Midbrain (tissue), 1 donor: Measurements from ENCODE around the gene MAT2B.

Experiments
- DNase-seq: peaks from one replicate; lab custom pipeline; 2025; lab: John Stamatoyannopoulos, UW

MAT2B gene

DNA sequence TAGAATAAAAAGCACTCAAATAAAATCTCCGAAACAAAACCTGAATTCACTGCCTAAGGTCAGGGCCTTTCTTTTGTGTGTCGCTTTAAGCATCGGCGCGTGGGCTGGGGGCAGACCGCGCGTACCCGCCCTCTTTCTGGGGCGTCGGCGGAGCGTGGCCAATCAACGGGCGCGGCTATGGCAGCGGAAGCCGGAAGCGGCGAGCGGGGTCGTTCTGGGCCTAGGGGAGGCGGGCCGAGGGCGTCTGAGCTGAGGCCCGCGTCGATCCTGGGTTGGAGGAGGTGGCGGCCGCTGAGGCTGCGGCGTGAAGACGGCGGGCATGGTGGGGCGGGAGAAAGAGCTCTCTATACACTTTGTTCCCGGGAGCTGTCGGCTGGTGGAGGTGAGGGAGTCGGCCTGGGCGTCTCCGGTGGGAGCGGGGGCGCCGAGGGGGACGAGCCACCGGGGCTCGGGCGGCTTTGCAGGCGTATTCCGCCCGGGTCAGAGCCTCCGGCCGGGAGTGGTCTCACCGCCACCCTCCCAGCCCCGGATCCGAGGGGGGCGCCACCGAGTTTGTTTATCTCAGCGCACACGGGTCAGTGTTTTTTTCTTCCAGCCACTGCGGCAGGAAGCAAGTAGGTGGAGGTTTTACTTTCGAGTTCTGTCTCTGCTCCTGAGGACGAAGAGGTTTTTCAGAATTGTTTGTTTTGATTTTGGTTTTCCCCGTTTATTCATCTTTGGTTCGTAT lies at the start of gene MAT2B:
Gene MAT2B (plus strand): TSS at position 252 of the 727 bp plus-strand sequence. CDS start 68 bp downstream, at position 320.
- peak; percentile 96 for DNase-seq

- DNase-seq = no peak
These were observed 49.3 kb upstream of the MAT2B start for GRCh38 chr5:163456029-163456589.

GRCh38 chr5:163456840-163457239 lies 48.6 kb upstream of the MAT2B start:
- DNase-seq = no peak

- DNase-seq = no peak
These were observed 46.5 kb upstream of the MAT2B start for GRCh38 chr5:163458778-163459385.

- DNase-seq = no peak
These were observed 46.0 kb upstream of the MAT2B start for GRCh38 chr5:163459462-163459818.

DNA sequence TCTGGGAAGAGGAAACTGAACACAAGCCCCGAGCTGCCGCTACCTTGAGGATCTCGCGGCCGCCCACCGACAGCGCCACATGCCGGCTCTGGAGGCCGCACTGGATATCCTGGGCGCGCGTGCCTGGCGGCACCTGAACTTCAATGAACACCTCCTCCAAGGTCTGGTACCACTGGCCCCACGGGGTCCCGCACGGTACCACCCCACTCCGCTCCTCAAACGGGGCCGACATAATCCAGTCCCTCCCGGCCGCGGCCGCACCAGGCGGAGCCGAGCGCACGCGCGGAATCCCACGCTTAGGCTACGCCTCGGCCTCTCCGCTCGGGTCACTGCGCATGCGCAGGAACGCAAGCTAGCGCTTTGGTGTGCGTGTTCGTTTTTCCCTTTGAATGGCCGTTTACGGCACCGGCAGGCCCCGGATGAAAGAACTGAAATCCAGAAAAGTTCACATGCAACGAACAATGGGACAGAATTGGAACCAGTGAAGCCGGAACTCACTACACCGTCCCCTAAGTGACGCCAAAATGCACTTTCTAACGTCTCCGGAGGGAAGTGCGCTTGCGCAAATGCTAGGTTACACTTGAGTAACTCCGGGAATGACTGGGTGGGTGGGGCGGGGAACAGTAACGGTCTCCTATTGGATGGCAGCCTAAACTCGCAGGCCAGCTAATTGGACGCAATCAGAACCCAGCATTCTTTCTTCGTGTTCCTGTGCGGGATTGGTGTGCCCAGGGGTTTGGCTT lies 45.4 kb upstream of the MAT2B start, which contains the start of gene NUDCD2:
Gene NUDCD2 (minus strand): TSS at position 284 of the 743 bp plus-strand sequence. CDS start 52 bp downstream, at position 232.
- DNase-seq = peak; percentile 97

DNA sequence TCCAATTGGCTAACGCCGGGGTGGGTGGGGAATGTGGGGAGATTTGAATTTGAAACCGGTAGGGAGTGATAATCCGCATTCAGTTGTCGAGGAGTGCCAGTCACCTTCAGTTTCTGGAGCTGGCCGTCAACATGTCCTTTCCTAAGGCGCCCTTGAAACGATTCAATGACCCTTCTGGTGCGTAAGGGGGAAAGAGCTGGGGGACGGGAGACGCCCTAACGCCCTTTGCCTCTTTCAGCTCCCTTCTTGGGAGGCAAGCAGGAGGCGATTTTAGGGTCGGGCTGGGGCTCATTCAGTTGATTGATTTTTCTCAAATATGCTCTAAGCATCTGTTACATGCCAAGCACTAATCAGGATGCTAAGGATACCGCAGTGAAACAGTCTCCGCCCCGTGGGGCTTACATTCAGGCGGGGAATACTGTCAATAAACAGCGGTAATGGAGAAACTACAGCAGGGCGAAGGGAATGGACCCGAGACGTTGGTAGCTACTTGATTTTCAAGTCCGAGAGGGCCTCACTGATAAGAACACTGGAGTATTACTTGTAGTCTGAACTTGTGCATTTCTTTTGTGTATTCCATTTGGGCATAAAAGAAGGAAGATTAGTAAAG lies 44.8 kb upstream of the MAT2B start, which contains the start of gene HMMR:
Gene HMMR (plus strand): TSS at position 71 of the 610 bp plus-strand sequence. CDS start 61 bp downstream, at position 132.
- no peak for DNase-seq

DNA sequence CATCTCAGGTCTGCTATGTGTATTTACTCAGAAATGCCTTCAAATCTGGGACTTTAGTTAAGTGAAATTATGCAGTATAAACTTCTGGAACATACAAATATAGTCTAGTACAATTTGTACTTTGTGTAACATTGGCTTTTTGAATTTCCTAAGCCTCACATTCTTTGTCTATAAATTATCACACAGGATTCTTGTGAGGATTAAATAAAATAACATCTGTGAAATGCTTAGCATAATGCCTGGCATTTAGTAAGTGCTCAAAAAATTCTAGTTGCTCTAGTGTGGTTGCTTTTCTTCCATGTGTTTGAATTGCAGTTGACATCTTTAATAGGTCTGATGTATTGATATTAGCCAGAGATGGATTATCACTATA lies 42.4 kb upstream of the MAT2B start:
- no peak for DNase-seq

GRCh38 chr5:163467682-163468081 lies 37.7 kb upstream of the MAT2B start:
- DNase-seq = no peak

- DNase-seq = no peak
These were observed 31.7 kb upstream of the MAT2B start for GRCh38 chr5:163473635-163474243.

DNA sequence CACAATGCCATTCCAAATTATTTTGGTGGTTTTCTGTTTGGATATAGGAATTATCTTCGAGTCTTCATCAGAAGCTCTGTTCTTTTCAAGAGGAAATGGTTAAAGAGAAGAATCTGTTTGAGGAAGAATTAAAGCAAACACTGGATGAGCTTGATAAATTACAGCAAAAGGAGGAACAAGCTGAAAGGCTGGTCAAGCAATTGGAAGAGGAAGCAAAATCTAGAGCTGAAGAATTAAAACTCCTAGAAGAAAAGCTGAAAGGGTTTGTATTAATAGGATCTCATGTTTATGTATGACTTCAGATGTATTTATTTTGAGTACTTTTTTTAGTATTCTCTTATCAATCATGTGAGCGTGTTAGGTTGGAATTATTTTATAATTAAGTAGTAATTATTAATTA lies 30.0 kb upstream of the MAT2B start:
- DNase-seq = no peak

GRCh38 chr5:163478126-163478981 lies 27.1 kb upstream of the MAT2B start:
- DNase-seq = no peak

GRCh38 chr5:163478982-163479271 lies 26.5 kb upstream of the MAT2B start:
- DNase-seq = no peak

DNA sequence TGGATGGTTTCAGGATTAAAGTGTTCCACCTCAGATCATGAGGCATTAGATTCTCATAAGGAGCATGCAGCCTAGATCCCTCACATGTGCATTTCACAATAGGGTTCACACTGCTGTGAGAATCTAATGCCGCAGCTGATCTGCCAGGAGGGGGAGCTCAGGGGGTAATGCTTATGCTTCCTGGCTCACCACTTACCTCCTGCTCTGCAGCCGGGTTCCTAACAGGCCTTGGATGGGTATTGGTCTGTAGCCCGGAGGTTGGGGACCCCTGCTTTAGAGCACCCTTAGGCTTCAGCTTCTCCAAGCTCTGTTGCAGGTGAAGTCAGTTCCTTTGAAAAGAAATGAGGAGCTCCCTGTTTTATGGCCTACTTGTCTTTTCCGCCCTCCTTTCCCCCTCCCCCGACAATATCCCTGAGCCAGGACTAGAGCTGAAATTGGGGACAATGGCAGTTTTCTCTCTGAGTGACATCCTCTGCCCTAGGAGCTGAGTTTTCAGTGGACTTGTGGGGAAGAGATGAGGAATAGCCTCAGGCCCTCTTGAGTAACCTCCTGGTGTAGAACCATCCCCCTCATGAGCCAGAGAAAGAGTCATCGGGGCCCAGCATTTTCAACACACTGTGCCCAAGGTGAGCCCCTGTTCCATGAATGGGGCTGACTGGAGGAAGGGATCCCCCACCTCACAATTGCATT lies 16.2 kb upstream of the MAT2B start:
- DNase-seq = no peak

- no peak for DNase-seq
These were observed 15.7 kb upstream of the MAT2B start for GRCh38 chr5:163489745-163490075.

DNA sequence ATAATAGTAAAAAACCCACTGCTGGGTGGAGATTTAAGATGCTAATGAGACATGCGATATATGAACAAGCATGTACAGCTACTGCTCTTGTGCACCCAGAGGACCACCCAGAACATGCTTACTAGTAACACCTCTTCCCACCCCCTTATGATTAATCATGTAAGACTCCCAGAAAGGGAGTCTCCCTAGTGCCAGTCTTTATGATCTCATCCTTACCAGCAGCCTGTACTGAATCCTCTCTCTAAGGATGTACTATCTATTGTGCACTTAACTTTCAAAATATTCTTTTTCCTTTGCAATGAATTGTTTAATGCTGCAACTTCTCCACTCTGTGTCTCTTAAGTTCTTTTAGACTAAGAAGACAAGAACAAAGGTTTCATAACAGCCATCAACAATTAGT lies 9.1 kb upstream of the MAT2B start:
- DNase-seq = no peak

DNA sequence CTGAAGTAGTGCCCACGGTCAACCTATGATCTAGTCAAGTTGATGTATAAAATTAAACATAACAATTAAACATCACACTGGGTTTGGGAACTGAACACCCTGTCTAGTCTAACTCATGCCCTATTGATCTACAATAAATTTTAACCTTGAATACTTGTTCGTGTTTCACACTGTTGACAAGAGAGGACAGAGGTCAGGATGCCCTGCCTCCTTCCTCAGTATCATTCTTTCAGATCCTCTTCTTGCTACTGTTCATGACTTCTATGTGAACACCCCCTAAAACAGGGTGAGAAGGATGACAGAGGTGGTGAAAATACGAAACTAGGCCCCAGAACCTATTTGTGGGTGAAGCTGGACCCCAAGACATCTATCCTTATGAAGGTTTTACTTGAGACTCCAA lies 8.1 kb upstream of the MAT2B start:
- DNase-seq = no peak

DNA sequence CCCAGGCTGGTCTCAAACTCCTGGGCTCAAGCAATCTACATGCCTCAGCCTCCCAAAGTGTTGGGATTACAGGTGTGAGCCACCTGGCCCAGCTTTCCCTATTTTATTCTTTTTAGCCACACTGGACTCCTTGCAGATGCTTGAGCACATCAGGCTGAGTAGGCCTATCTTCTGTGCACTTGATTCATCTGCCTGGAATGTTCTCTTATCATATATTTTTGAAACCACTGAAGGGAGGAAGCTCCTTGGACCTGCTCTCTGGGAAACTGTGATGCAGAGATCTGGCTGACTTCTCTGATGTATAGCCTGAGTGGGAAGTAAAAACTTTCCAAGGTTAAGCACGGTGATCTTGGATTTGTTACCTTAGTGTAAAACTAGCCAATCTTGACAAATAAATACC lies 6.5 kb upstream of the MAT2B start:
- DNase-seq = no peak

GRCh38 chr5:163502521-163502920 lies 2.9 kb upstream of the MAT2B start:
- no peak for DNase-seq
